Activated CD8-positive, alpha-beta memory T cell treated with anti-CD3 and anti-CD28 coated beads for 24 hours (primary cell): Measurements from ENCODE around the gene CCDC82.

Experiments used
- DNase-seq: peaks from one replicate; pipeline ENCODE4 v3.0.0-alpha.2; 2020

CCDC82 gene

DNA sequence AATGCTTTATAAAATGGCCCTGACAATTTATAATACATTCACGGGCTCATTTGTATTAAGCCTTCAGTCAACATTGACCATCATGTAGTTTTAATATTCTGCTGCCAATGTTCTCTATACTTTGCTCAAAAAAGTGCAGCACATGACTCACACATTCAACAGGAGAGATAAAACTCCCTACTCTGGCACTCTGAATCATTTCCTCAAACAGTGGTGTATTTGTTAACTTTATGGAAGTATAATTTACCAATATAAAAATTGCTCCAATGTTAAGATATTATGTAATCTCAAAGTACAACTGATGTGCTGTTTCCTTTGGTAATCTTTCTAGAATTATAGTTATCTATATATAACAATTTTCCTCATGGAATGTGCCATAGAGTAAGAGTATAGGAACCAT lies 86.6 kb downstream of the CCDC82 start:
- no peak for DNase-seq
